ENCODE results near the gene RAB12.
A peak's percentile ranks its signal among the peaks of the same experiment; 100 is the strongest.
"Not testable (repeated sequence)": the region's sequence is repeated elsewhere in the genome, so short reads cannot be mapped to it uniquely, and the experiment has no call there.

Gene RAB12

DNA sequence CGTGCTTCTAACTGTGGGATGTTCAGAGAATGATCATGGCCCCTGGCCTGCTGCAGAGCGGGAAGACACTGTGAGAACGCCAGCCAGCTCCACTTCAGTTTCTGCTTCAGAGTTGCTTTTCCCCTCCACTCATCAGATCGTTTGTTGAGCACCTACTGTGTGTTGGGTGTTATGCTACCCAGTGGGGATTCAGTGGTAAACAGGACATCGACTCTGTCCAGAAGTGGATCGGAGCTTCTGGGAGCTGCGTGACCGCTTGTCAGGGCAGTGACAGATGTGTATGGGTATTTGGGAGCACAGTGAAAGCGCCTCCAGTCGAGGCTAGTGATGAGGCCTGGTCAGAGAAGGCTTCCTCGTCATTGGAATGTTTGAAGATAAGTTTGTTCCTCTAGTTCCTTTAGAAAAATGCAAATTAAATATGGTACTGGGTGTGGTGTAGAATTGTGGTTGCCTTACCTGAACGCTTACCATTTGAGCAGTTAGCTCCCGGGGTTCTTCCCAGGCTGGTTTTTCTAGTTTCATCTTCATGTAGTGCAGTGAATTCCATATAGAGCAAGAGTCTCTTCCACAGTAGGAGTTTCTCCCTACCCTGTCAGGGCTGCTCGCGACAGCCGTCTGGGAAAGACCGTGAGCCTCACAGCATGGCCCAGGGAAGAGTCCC, 2.8 kb downstream of the RAB12 start:
- no peak for DNase-seq (ENCODE audit: low read depth)

DNA sequence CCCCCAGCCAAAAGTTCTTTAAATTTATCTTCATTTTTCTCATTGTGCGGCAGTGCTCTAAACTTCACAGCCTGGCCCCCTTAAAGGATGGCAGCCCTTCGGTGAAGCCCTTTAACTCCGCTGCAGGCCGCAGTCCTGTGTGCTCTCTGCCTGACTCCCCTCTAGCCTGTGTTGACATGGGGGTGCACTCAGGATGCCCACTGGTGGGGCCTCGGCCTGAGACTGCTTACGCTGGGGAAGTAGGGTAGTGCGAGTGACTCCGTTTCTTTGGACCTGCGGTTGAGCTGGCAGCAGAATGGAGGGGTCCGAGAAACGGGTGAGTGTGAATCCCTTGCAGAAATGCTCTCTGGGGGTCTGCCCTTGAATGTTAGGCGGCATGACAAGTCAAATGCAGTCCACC, 5.6 kb downstream of the RAB12 start:
- no peak for DNase-seq (ENCODE audit: low read depth)

GRCh38 chr18:8615397-8616027, 6.3 kb downstream of the RAB12 start:
- DNase-seq (ENCODE audit: low read depth), result peak; percentile 92

DNA sequence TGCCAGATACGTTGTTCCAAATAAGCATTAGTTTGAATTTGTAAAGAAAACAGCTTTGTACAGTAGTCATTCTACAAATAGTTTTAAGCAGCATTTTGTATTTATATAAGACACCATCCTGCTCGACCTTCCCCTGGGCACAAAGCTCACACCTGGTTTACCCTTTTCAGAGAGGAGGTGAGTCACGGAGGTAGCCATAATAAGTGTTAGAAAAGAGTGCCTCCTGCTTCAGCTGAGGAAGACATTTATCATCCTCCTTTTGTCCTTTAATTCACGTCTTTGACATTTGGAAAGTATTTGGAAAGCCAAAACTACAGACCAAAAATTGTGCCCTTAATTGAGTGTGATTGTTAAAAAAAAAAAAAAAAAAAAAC, 6.8 kb downstream of the RAB12 start:
- no peak for DNase-seq (ENCODE audit: low read depth)

- DNase-seq (ENCODE audit: low read depth), result no peak
These were observed 8.7 kb downstream of the RAB12 start for GRCh38 chr18:8617907-8618306.

DNA sequence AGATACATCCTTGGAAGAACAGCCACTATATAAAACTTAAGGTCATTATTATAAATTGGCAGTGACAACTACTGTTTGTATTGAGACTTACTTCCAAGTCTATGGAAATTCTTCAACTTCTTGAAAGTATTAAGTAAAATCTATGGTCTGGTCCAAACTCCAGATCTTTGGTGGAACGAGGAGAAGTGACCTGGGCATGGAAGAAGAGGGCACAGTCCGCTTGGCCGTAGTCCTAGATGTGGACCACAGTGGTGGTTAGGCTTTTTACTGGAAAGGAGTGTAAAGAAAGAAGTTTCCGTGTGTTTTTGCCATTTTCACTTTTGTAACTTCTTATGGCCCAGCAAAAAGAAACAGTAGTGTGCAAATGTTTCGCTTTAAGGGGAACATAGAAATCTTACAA, 9.8 kb downstream of the RAB12 start:
- no peak for DNase-seq (ENCODE audit: low read depth)

DNA sequence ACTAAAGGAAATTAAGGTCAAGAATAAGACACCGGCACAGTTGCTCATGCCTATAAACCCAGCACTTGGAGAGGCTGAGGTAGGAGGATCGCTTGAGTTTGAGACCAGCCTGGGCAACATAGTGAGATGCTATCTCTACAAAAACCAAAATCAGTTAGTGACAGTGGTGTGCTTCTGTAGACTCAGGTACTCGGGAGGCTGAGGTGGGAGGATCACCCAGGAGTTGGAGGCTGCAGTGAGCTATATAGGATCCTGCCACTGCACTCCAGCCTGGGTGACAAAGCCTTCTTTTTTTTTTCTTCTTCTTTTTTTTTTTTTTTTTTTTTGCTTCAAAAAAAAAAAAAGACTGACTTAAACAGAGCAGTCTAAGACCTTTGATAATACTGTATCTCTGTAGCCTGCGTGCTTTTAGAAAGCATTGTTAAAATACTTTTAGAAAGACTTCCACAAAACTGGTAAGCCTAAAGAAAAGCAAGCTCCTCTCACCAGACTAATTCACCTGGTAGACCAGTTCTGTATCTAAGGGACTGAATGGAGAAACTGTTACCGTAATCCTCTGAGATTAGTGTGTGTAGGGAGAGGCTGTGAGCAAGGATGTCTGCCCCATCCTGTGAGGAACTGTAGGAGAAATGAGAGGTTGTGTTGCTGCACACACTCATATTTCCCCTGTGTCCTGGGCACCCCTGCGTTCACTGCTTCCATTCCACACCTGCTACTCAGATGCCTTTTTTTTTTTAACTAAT, 10.8 kb downstream of the RAB12 start:
- DNase-seq (ENCODE audit: low read depth), result no peak

DNA sequence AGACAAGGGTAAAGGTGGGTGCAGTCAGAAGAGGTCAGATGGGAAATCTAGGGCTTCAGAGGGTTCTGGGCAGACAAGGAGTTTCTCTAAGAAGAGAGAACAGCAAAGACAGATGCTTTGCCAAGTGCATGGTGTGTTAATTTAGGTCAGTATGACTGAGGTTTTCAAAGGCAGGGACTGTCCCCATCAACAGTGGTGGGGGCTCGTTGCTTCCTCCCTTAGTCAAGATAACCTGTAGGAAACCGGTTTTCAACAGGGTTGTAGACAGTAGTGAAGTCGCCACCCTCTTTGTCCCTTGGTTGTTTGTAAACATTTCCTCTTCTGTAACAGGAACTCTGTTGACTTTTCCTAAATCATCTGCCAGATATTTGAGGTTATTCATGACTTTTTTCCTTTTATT, 11.6 kb downstream of the RAB12 start:
- no peak for DNase-seq (ENCODE audit: low read depth)

- not testable (repeated sequence) for DNase-seq (ENCODE audit: low read depth)
These were observed 13.4 kb downstream of the RAB12 start for GRCh38 chr18:8622625-8623024.

DNA sequence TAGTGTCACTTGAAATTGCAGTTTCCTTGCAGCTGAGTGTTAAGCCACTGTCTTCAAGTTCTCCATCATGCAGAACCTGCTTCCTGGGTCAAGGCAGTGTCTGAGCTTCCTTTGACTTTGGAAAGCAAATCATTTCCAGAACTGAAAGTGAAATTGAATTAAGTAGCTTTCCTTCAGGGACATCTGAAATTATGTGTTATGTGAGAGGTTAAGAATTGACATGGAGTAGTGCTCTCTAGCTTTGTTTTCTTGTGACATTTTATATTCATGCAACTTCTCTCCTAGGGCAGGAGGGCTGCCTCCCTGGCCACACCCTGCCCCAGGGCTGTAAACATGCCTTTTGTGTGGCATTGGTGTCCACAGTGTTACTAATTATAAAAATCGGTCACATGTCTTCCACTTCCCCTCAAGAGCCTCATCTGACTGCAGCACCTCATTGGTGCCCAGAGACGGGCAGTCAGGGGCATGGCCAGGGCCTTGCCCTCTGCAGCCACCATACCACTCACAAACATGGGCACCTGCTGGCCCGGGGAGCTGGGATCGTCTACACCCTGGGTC, 14.4 kb downstream of the RAB12 start:
- no peak for DNase-seq (ENCODE audit: low read depth)

GRCh38 chr18:8625461-8626092, 16.3 kb downstream of the RAB12 start:
- DNase-seq (ENCODE audit: low read depth), result no peak

- DNase-seq (ENCODE audit: low read depth), result no peak
These were observed 17.3 kb downstream of the RAB12 start for GRCh38 chr18:8626414-8627106.

DNA sequence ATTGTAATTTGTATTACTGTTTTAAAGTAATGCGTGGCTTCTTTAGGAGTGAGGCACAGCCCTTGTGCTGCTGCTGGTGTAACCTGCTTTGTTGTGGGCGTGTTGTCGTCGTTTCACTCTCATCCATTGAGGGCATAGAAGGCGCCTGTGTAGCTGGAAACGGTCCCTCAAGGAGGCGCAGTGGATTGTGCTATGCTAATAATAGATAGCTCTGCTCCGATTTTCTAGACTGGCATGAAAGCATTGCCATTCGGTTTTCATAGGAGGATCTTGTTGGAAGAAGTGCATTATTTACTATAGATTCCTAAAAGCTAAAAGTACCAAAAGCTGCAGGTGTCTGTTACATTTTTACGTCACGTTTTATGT, 17.9 kb downstream of the RAB12 start:
- DNase-seq (ENCODE audit: low read depth), result no peak

DNA sequence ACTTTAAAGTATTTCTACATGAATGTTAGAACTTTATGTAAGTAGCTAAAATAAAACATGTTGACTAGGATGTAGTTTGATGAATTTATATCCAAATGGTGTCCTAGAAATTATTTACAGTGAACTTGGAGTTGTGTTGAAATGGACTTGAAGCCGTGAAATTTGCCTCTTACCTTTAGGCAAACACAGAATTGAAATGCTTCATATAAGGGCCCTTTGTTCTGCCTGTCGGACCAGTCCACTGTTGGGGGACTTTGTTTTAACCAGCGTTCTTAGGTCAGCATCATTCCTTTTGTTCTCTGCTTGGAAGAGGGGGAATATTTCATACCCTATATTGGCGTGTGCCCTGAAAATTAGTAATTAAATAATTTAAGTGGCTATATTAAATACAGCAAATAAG, 18.3 kb downstream of the RAB12 start:
- DNase-seq (ENCODE audit: low read depth), result no peak

DNA sequence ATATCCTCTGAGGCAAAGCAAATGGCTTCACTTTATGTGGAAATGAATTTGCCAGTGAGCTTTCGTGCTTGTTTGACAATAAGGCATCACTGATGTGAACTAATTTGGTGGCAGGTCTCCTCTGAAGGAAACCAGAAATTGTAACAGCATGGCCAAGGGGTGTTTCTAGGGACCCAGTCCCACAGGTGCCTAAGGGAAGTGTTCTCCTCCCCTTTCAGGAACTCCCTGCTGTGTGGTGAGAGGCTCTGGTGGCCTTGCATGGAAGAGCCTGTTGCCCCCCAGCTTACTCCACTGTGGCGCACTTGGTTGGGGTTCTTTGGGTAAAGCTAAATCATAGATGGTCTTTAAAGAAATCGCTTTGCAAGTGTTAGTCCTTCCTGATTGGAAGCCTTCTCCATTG, 20.4 kb downstream of the RAB12 start:
- DNase-seq (ENCODE audit: low read depth), result no peak

DNA sequence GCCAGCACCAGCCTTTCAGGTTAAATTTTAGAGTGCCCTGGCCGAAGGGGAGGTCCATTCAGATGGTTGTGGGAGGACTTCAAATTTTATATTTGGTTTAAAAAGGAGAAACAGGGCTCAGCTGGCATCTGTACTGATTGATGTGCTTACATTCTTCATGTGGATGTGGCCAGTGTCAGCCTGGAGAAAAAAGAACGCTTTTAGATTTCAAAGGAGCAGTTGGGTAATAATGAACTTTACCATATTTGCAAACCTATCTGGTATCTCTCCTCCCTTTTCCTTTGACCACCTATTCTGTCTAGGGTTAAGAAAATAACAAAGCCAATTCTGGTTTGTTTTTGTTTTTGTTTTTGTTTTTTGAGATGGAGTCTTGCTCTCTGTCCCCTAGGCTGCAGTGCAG, 21.3 kb downstream of the RAB12 start:
- no peak for DNase-seq (ENCODE audit: low read depth)

- DNase-seq (ENCODE audit: low read depth), result no peak
These were observed 22.0 kb downstream of the RAB12 start for GRCh38 chr18:8631265-8631664.

DNA sequence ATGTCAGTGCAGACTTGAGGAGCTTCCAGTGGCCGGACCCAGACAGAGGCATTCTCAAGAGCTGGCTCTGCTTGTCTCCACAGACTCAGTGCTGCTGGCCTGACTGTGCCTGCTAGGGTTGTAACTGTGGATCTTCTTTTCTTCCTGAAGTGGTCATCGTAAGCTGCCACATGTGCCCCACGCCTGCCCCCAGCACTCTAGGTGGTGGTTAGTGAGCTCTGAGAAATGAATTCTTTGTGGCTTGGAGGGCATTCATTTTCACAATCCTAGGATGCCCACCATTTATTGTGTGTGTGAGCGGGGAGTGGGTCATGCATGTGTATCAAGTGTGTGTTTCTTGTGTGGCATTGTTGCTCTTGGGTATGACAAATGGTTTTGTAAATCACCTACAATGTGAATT, 23.1 kb downstream of the RAB12 start:
- DNase-seq (ENCODE audit: low read depth), result no peak

GRCh38 chr18:8634508-8634907, 25.3 kb downstream of the RAB12 start:
- DNase-seq (ENCODE audit: low read depth), result no peak

- DNase-seq (ENCODE audit: low read depth), result peak; percentile 78
These were observed 25.9 kb downstream of the RAB12 start for GRCh38 chr18:8635087-8635486.

- DNase-seq (ENCODE audit: low read depth), result no peak
These were observed 30.5 kb downstream of the RAB12 start for GRCh38 chr18:8639762-8640161.

DNA sequence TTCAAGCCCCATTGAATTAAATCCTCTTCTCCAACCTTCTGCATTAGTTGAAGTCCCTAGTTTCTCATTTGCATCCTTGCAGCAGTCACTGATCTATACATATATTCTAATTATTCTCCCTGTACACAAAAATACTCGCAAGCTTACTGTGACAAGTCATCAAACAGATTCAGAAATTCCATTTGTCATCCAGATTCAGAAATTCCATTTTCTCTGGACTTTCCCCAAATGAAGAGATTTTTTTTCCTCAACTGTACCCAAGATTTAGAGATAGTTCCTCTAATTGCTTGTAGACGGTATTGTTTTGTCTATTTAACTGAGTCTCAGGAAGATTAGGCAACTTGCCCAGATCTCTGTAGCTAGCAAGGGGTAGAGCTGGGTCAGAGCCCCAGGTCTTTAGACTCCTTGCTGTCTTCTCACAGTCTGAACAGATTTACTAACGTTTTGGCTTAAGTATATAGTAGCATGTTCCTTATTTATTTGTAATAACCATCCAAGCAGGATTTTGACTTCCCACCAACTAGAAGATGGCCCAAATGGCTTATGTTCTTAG, 34.2 kb downstream of the RAB12 start:
- no peak for DNase-seq (ENCODE audit: low read depth)
